GM23338 (cell line): ENCODE data around the gene CABP4. TPM values are rescaled to one million over a fixed set of nuclear protein-coding genes. Genes with fewer than 3 reads are reported as not detected.

ENCODE experiments used
- ATAC-seq: fragments of 200-7000 bp; cut with Tn5 transposase; 3 replicates; pipeline ENCODE4 v1.9.1; 2020
- DNase-seq: peaks from one replicate; pipeline ENCODE4 v3.0.0-alpha.2; 2015; ENCODE audit warnings: low spot score
- H2AFZ ChIP-seq: fragments of 200-600 bp; sonication (generic); 2 replicates; pipeline ENCODE4 v1.8.0; 2016; ENCODE audit warnings: antibody characterized with exemption, mild to moderate bottlenecking, moderate library complexity
- H3F3A ChIP-seq: fragments of 200-600 bp; sonication (generic); replicated peaks from 2 replicates; pipeline ENCODE4 v1.8.0; 2017; ENCODE audit warnings: antibody characterized with exemption, mixed run types, low read depth
- H3K27ac ChIP-seq: fragments of 200-600 bp; sonication (generic); 2 replicates; pipeline ENCODE4 v1.6.1; 2016; ENCODE audit warnings: low read depth
- H3K27me3 ChIP-seq: fragments of 200-600 bp; sonication (generic); 2 replicates; pipeline ENCODE4 v1.8.0; 2016; ENCODE audit warnings: mild to moderate bottlenecking, mixed run types, moderate library complexity; ENCODE audit not compliant: insufficient read depth
- H3K36me3 ChIP-seq: fragments of 200-600 bp; sonication (generic); 2 replicates; pipeline ENCODE4 v1.8.0; 2016; ENCODE audit warnings: mild to moderate bottlenecking; ENCODE audit not compliant: insufficient read depth
- H3K4me1 ChIP-seq: fragments of 200-600 bp; sonication (generic); 2 replicates; pipeline ENCODE4 v1.8.0; 2016; ENCODE audit warnings: mild to moderate bottlenecking, moderate library complexity; ENCODE audit not compliant: insufficient read depth
- H3K4me2 ChIP-seq: fragments of 200-600 bp; sonication (generic); 2 replicates; pipeline ENCODE4 v1.7.1; 2017; ENCODE audit warnings: mixed run types
- H3K4me3 ChIP-seq: fragments of 200-600 bp; sonication (generic); 2 replicates; pipeline ENCODE4 v1.6.1; 2016; ENCODE audit warnings: mixed run types
- H3K79me2 ChIP-seq: fragments of 200-600 bp; sonication (generic); replicated peaks from 2 replicates; pipeline ENCODE4 v1.8.0; 2017; ENCODE audit warnings: mild to moderate bottlenecking; ENCODE audit not compliant: insufficient read depth
- H3K9me2 ChIP-seq: fragments of 200-600 bp; sonication (generic); 2 replicates; pipeline ENCODE4 v1.8.0; 2017; ENCODE audit not compliant: insufficient read depth
- H4K20me1 ChIP-seq: fragments of 200-600 bp; sonication (generic); replicated peaks from 2 replicates; pipeline ENCODE4 v1.8.0; 2017; ENCODE audit warnings: mild to moderate bottlenecking; ENCODE audit not compliant: insufficient read depth
- H3K27ac Mint-ChIP-seq: 2 replicates; pipeline ENCODE4 v1.8.0; 2020; ENCODE audit warnings: inconsistent platforms, mild to moderate bottlenecking, moderate library complexity, mixed read lengths
- H3K27me3 Mint-ChIP-seq: 3 replicates; pipeline ENCODE4 v1.8.0; 2022; ENCODE audit warnings: low read depth, mild to moderate bottlenecking, moderate library complexity, mixed read lengths, inconsistent platforms; ENCODE audit not compliant: insufficient read depth, poor library complexity
- H3K36me3 Mint-ChIP-seq: 3 replicates; pipeline ENCODE4 v1.8.0; 2021; ENCODE audit warnings: low read depth, mild to moderate bottlenecking, inconsistent platforms, moderate library complexity, mixed read lengths
- H3K4me1 Mint-ChIP-seq: 3 replicates; pipeline ENCODE4 v1.8.0; 2020; ENCODE audit warnings: mild to moderate bottlenecking, inconsistent platforms, mixed read lengths
- H3K4me3 Mint-ChIP-seq: 3 replicates; pipeline ENCODE4 v1.8.0; 2021; ENCODE audit warnings: moderate library complexity, mild to moderate bottlenecking, inconsistent platforms, mixed read lengths
- H3K9me3 Mint-ChIP-seq: 3 replicates; pipeline ENCODE4 v1.8.0; 2020; ENCODE audit warnings: moderate library complexity, mild to moderate bottlenecking, inconsistent platforms, mixed read lengths
- CREB1 ChIP-seq: fragments of 250-450 bp; sonication (Bioruptor Pico); IDR thresholded peaks from 2 replicates; pipeline ENCODE4 v1.5.0; 2020; ENCODE audit warnings: low read depth, mild to moderate bottlenecking, moderate library complexity
- EZH2 ChIP-seq: fragments of 200-600 bp; sonication (generic); IDR thresholded peaks from one replicate; pipeline ENCODE4 v1.8.0; 2017; ENCODE audit warnings: antibody characterized with exemption, mild to moderate bottlenecking, low read depth; ENCODE audit not compliant: unreplicated experiment
- NANOG ChIP-seq: IDR thresholded peaks from 2 replicates; pipeline ENCODE4 v1.6.1; 2016; ENCODE audit warnings: antibody characterized with exemption, borderline replicate concordance
- STAT1 ChIP-seq: IDR thresholded peaks from one replicate; pipeline ENCODE4 v1.6.1; 2016; ENCODE audit warnings: antibody characterized with exemption; ENCODE audit not compliant: unreplicated experiment
- polyA plus RNA-seq: library from polyadenylated mRNA; unstranded; fragments of >200 nt; fragmentation: Nextera tagmentation; extraction: Ambion mirVana; gene quantifications from 2 replicates; pipeline ENCODE4 v1.2.1, GENCODE V29; 2016
- total RNA-seq: library from RNA; depleted of rRNA; stranded (reverse); fragments of >200 nt; shearing (Covaris generic); gene quantifications from 2 replicates; pipeline ENCODE4 v1.2.3, GENCODE V29; 2014
- TF ChIP-seq, protein P1 (sequence below): fragments of 250-450 bp; sonication (Bioruptor Pico); IDR thresholded peaks from 2 replicates; pipeline ENCODE4 v1.5.0; 2020; ENCODE audit warnings: mild to moderate bottlenecking, moderate library complexity
- TF ChIP-seq, protein P2 (sequence below): IDR thresholded peaks from one replicate; pipeline ENCODE4 v1.6.1; 2018; ENCODE audit warnings: antibody characterized with exemption; ENCODE audit not compliant: unreplicated experiment
- TF ChIP-seq, protein P3 (sequence below): IDR thresholded peaks from 2 replicates; pipeline ENCODE4 v1.6.1; 2016; ENCODE audit warnings: antibody characterized with exemption
- TF ChIP-seq, protein P4 (sequence below), 2 experiments: fragments of 200-600 bp in 1 of 2; sonication (generic) in 1 of 2; conservative IDR thresholded peaks; 2 replicates each; pipeline versions ENCODE4 v1.5.1 to v1.6.1; 2016 to 2017; ENCODE audit warnings: antibody characterized with exemption in 2 of 2, low read depth in 2 of 2, mild to moderate bottlenecking in 2 of 2, moderate library complexity in 1 of 2

The CABP4 gene
- total and polyA plus RNA-seq, 2 experiments from 2014 or later: 0.28 TPM; not detected in 1

DNA sequence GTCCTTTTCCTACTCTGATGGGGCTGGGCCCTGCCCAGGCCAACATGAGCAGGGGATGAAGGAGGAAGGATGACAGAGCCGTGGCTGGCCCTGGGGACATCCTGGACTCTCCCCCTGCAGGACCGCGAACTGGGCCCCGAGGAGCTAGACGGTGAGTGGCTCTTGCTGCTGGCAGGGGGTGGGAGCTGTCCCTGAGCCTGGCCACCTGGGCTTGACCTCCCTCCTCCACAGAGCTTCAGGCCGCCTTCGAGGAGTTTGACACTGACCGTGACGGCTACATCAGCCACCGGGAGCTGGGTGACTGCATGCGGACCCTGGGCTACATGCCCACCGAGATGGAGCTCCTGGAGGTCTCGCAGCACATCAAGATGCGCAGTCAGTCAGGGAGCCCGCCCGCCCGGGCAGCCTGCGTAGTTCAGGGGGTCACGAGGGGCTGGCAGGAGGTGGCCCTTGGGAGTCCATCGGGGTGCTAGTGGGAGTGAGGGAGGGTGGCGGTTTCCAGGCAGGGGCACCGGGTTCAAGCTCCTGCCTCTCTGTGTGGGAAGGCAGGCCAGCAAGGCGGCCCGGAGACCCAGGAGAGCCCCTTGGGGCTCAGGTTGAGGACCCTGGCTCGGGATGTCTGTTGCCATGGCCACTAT, 1.0 kb downstream of the CABP4 start (continued):
- TF ChIP-seq, protein P1, sequence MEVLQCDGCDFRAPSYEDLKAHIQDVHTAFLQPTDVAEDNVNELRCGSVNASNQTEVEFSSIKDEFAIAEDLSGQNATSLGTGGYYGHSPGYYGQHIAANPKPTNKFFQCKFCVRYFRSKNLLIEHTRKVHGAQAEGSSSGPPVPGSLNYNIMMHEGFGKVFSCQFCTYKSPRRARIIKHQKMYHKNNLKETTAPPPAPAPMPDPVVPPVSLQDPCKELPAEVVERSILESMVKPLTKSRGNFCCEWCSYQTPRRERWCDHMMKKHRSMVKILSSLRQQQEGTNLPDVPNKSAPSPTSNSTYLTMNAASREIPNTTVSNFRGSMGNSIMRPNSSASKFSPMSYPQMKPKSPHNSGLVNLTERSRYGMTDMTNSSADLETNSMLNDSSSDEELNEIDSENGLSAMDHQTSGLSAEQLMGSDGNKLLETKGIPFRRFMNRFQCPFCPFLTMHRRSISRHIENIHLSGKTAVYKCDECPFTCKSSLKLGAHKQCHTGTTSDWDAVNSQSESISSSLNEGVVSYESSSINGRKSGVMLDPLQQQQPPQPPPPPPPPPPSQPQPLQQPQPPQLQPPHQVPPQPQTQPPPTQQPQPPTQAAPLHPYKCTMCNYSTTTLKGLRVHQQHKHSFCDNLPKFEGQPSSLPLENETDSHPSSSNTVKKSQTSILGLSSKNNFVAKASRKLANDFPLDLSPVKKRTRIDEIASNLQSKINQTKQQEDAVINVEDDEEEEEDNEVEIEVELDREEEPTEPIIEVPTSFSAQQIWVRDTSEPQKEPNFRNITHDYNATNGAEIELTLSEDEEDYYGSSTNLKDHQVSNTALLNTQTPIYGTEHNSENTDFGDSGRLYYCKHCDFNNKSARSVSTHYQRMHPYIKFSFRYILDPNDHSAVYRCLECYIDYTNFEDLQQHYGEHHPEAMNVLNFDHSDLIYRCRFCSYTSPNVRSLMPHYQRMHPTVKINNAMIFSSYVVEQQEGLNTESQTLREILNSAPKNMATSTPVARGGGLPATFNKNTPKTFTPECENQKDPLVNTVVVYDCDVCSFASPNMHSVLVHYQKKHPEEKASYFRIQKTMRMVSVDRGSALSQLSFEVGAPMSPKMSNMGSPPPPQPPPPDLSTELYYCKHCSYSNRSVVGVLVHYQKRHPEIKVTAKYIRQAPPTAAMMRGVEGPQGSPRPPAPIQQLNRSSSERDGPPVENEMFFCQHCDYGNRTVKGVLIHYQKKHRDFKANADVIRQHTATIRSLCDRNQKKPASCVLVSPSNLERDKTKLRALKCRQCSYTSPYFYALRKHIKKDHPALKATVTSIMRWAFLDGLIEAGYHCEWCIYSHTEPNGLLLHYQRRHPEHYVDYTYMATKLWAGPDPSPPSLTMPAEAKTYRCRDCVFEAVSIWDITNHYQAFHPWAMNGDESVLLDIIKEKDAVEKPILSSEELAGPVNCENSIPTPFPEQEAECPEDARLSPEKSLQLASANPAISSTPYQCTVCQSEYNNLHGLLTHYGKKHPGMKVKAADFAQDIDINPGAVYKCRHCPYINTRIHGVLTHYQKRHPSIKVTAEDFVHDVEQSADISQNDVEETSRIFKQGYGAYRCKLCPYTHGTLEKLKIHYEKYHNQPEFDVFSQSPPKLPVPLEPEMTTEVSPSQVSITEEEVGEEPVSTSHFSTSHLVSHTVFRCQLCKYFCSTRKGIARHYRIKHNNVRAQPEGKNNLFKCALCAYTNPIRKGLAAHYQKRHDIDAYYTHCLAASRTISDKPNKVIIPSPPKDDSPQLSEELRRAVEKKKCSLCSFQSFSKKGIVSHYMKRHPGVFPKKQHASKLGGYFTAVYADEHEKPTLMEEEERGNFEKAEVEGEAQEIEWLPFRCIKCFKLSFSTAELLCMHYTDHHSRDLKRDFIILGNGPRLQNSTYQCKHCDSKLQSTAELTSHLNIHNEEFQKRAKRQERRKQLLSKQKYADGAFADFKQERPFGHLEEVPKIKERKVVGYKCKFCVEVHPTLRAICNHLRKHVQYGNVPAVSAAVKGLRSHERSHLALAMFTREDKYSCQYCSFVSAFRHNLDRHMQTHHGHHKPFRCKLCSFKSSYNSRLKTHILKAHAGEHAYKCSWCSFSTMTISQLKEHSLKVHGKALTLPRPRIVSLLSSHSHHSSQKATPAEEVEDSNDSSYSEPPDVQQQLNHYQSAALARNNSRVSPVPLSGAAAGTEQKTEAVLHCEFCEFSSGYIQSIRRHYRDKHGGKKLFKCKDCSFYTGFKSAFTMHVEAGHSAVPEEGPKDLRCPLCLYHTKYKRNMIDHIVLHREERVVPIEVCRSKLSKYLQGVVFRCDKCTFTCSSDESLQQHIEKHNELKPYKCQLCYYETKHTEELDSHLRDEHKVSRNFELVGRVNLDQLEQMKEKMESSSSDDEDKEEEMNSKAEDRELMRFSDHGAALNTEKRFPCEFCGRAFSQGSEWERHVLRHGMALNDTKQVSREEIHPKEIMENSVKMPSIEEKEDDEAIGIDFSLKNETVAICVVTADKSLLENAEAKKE: no peak
- TF ChIP-seq NANOG (no peak), CREB1 (CRISPR knock-in tag) (no peak)
- TF ChIP-seq, protein P2, sequence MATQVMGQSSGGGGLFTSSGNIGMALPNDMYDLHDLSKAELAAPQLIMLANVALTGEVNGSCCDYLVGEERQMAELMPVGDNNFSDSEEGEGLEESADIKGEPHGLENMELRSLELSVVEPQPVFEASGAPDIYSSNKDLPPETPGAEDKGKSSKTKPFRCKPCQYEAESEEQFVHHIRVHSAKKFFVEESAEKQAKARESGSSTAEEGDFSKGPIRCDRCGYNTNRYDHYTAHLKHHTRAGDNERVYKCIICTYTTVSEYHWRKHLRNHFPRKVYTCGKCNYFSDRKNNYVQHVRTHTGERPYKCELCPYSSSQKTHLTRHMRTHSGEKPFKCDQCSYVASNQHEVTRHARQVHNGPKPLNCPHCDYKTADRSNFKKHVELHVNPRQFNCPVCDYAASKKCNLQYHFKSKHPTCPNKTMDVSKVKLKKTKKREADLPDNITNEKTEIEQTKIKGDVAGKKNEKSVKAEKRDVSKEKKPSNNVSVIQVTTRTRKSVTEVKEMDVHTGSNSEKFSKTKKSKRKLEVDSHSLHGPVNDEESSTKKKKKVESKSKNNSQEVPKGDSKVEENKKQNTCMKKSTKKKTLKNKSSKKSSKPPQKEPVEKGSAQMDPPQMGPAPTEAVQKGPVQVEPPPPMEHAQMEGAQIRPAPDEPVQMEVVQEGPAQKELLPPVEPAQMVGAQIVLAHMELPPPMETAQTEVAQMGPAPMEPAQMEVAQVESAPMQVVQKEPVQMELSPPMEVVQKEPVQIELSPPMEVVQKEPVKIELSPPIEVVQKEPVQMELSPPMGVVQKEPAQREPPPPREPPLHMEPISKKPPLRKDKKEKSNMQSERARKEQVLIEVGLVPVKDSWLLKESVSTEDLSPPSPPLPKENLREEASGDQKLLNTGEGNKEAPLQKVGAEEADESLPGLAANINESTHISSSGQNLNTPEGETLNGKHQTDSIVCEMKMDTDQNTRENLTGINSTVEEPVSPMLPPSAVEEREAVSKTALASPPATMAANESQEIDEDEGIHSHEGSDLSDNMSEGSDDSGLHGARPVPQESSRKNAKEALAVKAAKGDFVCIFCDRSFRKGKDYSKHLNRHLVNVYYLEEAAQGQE: no peak

DNA sequence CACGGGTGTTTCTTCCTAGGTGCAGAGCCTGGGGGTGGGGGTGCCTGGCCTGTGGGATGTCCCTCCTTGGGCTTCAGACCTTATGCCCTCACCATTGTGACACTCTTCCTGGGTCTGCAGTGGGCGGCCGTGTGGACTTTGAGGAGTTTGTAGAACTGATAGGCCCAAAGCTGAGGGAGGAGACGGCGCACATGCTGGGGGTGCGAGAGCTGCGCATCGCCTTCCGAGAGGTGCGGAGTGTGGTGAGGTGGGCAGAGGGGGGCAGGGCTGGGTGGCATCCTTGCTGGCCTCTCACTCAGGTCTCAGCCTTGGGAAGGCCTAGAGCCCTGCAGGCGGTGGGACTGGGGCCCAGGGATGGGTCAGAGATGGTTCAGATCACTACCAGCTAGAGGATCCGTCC, 2.3 kb downstream of the CABP4 start:
- no peak for ATAC-seq
- no peaks in the 10 kb centered on the region for H3K9me3 Mint-ChIP-seq
- H3F3A ChIP-seq: no peaks in the 10 kb centered on the region
- H4K20me1 ChIP-seq: no peaks in the 10 kb centered on the region
- H3K4me3 Mint-ChIP-seq: no peak overlapping the region
- no peak overlapping the region for H3K27ac Mint-ChIP-seq
- no peak for DNase-seq
- no peak overlapping the region for H3K4me3 ChIP-seq
- H3K36me3 ChIP-seq: no peaks in the 10 kb centered on the region
- H3K4me1 Mint-ChIP-seq: no peaks in the 10 kb centered on the region
- H3K4me1 ChIP-seq: no peaks in the 10 kb centered on the region
- no peaks in the 10 kb centered on the region for H3K79me2 ChIP-seq
- H3K4me2 ChIP-seq: no peak overlapping the region
- H3K27ac ChIP-seq: no peak overlapping the region
- no peak overlapping the region for H2AFZ ChIP-seq
- H3K36me3 Mint-ChIP-seq: no peaks in the 10 kb centered on the region
- H3K9me2 ChIP-seq: no peaks in the 10 kb centered on the region
- H3K27me3 ChIP-seq: no peaks in the 10 kb centered on the region
- peaks cover 4% of the 10 kb centered on the region for H3K27me3 Mint-ChIP-seq
- TF ChIP-seq EZH2: no peak
- TF ChIP-seq, protein P3, sequence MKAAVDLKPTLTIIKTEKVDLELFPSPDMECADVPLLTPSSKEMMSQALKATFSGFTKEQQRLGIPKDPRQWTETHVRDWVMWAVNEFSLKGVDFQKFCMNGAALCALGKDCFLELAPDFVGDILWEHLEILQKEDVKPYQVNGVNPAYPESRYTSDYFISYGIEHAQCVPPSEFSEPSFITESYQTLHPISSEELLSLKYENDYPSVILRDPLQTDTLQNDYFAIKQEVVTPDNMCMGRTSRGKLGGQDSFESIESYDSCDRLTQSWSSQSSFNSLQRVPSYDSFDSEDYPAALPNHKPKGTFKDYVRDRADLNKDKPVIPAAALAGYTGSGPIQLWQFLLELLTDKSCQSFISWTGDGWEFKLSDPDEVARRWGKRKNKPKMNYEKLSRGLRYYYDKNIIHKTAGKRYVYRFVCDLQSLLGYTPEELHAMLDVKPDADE: no peak
- no peak for TF ChIP-seq STAT1
- TF ChIP-seq, protein P4, sequence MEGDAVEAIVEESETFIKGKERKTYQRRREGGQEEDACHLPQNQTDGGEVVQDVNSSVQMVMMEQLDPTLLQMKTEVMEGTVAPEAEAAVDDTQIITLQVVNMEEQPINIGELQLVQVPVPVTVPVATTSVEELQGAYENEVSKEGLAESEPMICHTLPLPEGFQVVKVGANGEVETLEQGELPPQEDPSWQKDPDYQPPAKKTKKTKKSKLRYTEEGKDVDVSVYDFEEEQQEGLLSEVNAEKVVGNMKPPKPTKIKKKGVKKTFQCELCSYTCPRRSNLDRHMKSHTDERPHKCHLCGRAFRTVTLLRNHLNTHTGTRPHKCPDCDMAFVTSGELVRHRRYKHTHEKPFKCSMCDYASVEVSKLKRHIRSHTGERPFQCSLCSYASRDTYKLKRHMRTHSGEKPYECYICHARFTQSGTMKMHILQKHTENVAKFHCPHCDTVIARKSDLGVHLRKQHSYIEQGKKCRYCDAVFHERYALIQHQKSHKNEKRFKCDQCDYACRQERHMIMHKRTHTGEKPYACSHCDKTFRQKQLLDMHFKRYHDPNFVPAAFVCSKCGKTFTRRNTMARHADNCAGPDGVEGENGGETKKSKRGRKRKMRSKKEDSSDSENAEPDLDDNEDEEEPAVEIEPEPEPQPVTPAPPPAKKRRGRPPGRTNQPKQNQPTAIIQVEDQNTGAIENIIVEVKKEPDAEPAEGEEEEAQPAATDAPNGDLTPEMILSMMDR (conservative IDR thresholded peaks at IDR 0.05; ENCODE audit: low read depth in 2 of 2): no peak
